Measurements from ENCODE around the gene HDLBP.

GRCh38 chr2:241271706-241272302 lies 43.7 kb downstream of the HDLBP start:
- TF ChIP-seq SIN3A (IDR thresholded peaks at IDR 0.05; ENCODE audit: low read depth, low read length) (peak; percentile 79; the same call in 1 of the 2 replicates), ZZZ3 (IDR thresholded peaks at IDR 0.05; ENCODE audit: control insufficient read depth, insufficient read length, low read depth) (no peak), YBX1 (IDR thresholded peaks at IDR 0.05) (no peak), RAD21 (IDR thresholded peaks at IDR 0.05; ENCODE audit: insufficient read depth, low read depth, low read length) (no peak), SPI1 (IDR thresholded peaks at IDR 0.05; ENCODE audit: borderline replicate concordance, insufficient read depth, low read depth, low read length) (no peak)

Data from GM12878 (cell line).